IMR-90 (cell line): ENCODE measurements around the gene PRKAR1B. TPM values are rescaled to one million over a fixed set of nuclear protein-coding genes. Genes with fewer than 3 reads are reported as not detected.

Experiments used
- ATAC-seq: fragments of 200-7000 bp; cut with Tn5 transposase; 2 replicates; pipeline ENCODE4 v1.9.1; 2020; ENCODE audit warnings: low read depth, mild to moderate bottlenecking, moderate library complexity
- BruUV-seq: library from RNA; stranded (reverse); fragments of 400-500 nt; replicated peaks from 2 replicates; lab custom pipeline; 2021; lab: Mats Ljungman, UMichigan
- CTCF ChIA-PET: fragments of 300-600 bp; formaldehyde crosslinking; extraction: SDS; loops from one replicate; lab custom pipeline; 2021; ENCODE audit warnings: antibody characterized with exemption; lab: Yijun Ruan, JAX
- POLR2A ChIA-PET: fragments of 300-600 bp; sonication (Branson Sonifier 250); formaldehyde crosslinking; loops from one replicate; lab custom pipeline; 2022; ENCODE audit warnings: antibody characterized with exemption; ENCODE audit not compliant: unreplicated experiment; lab: Charles Lee
- DNase-seq: peaks from one replicate; pipeline ENCODE4 v3.0.0; 2013
- H2AFZ ChIP-seq: replicated peaks from 2 replicates; pipeline ENCODE3; 2013; ENCODE audit warnings: low read length, mild to moderate bottlenecking; ENCODE audit not compliant: poor library complexity
- H2AK5ac ChIP-seq: 2 replicates; pipeline ENCODE4 v1.6.1; 2013; ENCODE audit warnings: low read depth, low read length, inconsistent platforms
- H2AK9ac ChIP-seq: replicated peaks from 2 replicates; pipeline ENCODE3; 2013; ENCODE audit warnings: mild to moderate bottlenecking, low read depth, low read length, moderate library complexity; ENCODE audit not compliant: poor library complexity
- H2BK120ac ChIP-seq: 2 replicates; pipeline ENCODE4 v1.6.1; 2013; ENCODE audit warnings: low read depth, low read length, inconsistent platforms
- H2BK15ac ChIP-seq: 3 replicates; pipeline ENCODE4 v1.6.1; 2013; ENCODE audit warnings: low read depth, low read length, inconsistent platforms
- H2BK20ac ChIP-seq: 2 replicates; pipeline ENCODE4 v1.6.1; 2013; ENCODE audit warnings: low read depth, mild to moderate bottlenecking, inconsistent platforms, low read length, moderate library complexity
- H2BK5ac ChIP-seq: 2 replicates; pipeline ENCODE4 v1.6.1; 2013; ENCODE audit warnings: mild to moderate bottlenecking, low read depth, low read length, inconsistent platforms; ENCODE audit not compliant: poor library complexity, severe bottlenecking
- H3K14ac ChIP-seq: replicated peaks from 2 replicates; pipeline ENCODE4 v1.6.1; 2013; ENCODE audit warnings: low read depth, low read length, inconsistent platforms
- H3K18ac ChIP-seq: 2 replicates; pipeline ENCODE4 v1.6.1; 2013; ENCODE audit warnings: low read depth, low read length, control low read depth
- H3K23ac ChIP-seq: 2 replicates; pipeline ENCODE4 v1.6.1; 2013; ENCODE audit warnings: low read depth, low read length, inconsistent platforms
- H3K27ac ChIP-seq: 2 replicates; pipeline ENCODE4 v1.5.1; 2013; ENCODE audit warnings: mild to moderate bottlenecking, control low read depth, low read length; ENCODE audit not compliant: insufficient read depth
- H3K27me3 ChIP-seq: 2 replicates; pipeline ENCODE4 v1.6.1; 2013; ENCODE audit warnings: low read length; ENCODE audit not compliant: control insufficient read depth, insufficient read depth
- H3K36me3 ChIP-seq: 2 replicates; pipeline ENCODE4 v1.6.1; 2013; ENCODE audit warnings: low read length, mixed read lengths; ENCODE audit not compliant: control insufficient read depth, insufficient read depth
- H3K4ac ChIP-seq: 2 replicates; pipeline ENCODE4 v1.6.1; 2013; ENCODE audit warnings: low read depth, low read length, inconsistent platforms
- H3K4me1 ChIP-seq: 2 replicates; pipeline ENCODE4 v1.6.1; 2013; ENCODE audit warnings: low read length, mixed read lengths; ENCODE audit not compliant: control insufficient read depth, insufficient read depth
- H3K4me2 ChIP-seq: 2 replicates; pipeline ENCODE4 v1.6.1; 2013; ENCODE audit warnings: low read depth, mild to moderate bottlenecking, control low read depth, low read length, moderate library complexity
- H3K4me3 ChIP-seq: 2 replicates; pipeline ENCODE4 v1.5.1; 2013; ENCODE audit warnings: low read depth, mild to moderate bottlenecking, control low read depth, low read length, moderate library complexity; ENCODE audit not compliant: insufficient read depth
- H3K56ac ChIP-seq: 2 replicates; pipeline ENCODE4 v1.6.1; 2013; ENCODE audit warnings: low read length, inconsistent platforms; ENCODE audit not compliant: insufficient read depth; ENCODE audit errors: extremely low read depth
- H3K79me1 ChIP-seq, 2 experiments: 2 replicates each; pipeline ENCODE4 v1.6.1; 2013; ENCODE audit warnings: low read length in 2 of 2, inconsistent platforms in 1 of 2, low read depth in 1 of 2
- H3K9ac ChIP-seq: 2 replicates; pipeline ENCODE4 v1.6.1; 2013; ENCODE audit warnings: low read depth, low read length, control low read depth
- H3K9me1 ChIP-seq: 2 replicates; pipeline ENCODE4 v1.6.1; 2013; ENCODE audit warnings: low read length, inconsistent platforms; ENCODE audit not compliant: insufficient read depth
- H3K9me3 ChIP-seq: 2 replicates; pipeline ENCODE4 v1.6.1; 2013; ENCODE audit warnings: low read length; ENCODE audit not compliant: control insufficient read depth, insufficient read depth
- H4K20me1 ChIP-seq: 2 replicates; pipeline ENCODE4 v1.6.1; 2013; ENCODE audit warnings: low read length, inconsistent platforms; ENCODE audit not compliant: insufficient read depth
- H4K5ac ChIP-seq: 2 replicates; pipeline ENCODE4 v1.6.1; 2013; ENCODE audit warnings: mild to moderate bottlenecking, low read depth, low read length, control low read depth
- H4K8ac ChIP-seq, 2 experiments: 2 replicates each; pipeline ENCODE4 v1.6.1; 2013; ENCODE audit warnings: low read depth in 2 of 2, low read length in 2 of 2, control low read depth in 1 of 2, inconsistent platforms in 1 of 2
- H4K91ac ChIP-seq: 2 replicates; pipeline ENCODE4 v1.6.1; 2013; ENCODE audit warnings: low read depth, low read length, inconsistent platforms; ENCODE audit not compliant: insufficient read depth
- BHLHE40 ChIP-seq: fragments of 150-350 bp; IDR thresholded peaks from 2 replicates; pipeline ENCODE4 v1.6.1; 2016; ENCODE audit warnings: mild to moderate bottlenecking, low read depth, low read length
- CEBPB ChIP-seq: IDR thresholded peaks from 2 replicates; pipeline ENCODE4 v1.6.1; 2012; ENCODE audit warnings: low read depth, low read length, improper control_type of control experiment
- CHD1 ChIP-seq: IDR thresholded peaks from 2 replicates; pipeline ENCODE4 v1.6.1; 2012; ENCODE audit warnings: low read depth, low read length, improper control_type of control experiment
- MAFK ChIP-seq: IDR thresholded peaks from 2 replicates; pipeline ENCODE4 v1.6.1; 2012; ENCODE audit warnings: low read depth, low read length, improper control_type of control experiment
- MAZ ChIP-seq: IDR thresholded peaks from 2 replicates; pipeline ENCODE4 v1.6.1; 2012; ENCODE audit warnings: low read depth, mild to moderate bottlenecking, low read length, improper control_type of control experiment, moderate library complexity, borderline replicate concordance
- MXI1 ChIP-seq: IDR thresholded peaks from 2 replicates; pipeline ENCODE4 v1.6.1; 2012; ENCODE audit warnings: low read depth, mild to moderate bottlenecking, low read length, moderate library complexity, borderline replicate concordance
- NFE2L2 ChIP-seq: fragments of 150-350 bp; IDR thresholded peaks from 2 replicates; pipeline ENCODE4 v1.6.1; 2016; ENCODE audit warnings: low read depth, mild to moderate bottlenecking, low read length
- POLR2A ChIP-seq: IDR thresholded peaks from 2 replicates; pipeline ENCODE4 v1.6.1; 2012; ENCODE audit warnings: mild to moderate bottlenecking, low read depth, low read length
- RAD21 ChIP-seq: IDR thresholded peaks from 2 replicates; pipeline ENCODE4 v1.6.1; 2012; ENCODE audit warnings: low read length, improper control_type of control experiment
- RCOR1 ChIP-seq: IDR thresholded peaks from 2 replicates; pipeline ENCODE4 v1.6.1; 2012; ENCODE audit warnings: mild to moderate bottlenecking, low read length, improper control_type of control experiment; ENCODE audit not compliant: insufficient replicate concordance
- WGBS, 2 experiments: methylation state at CpG; one replicate each; pipeline versions ENCODE4 v1.1.5 to v1.1.7; 2013; ENCODE audit warnings: missing lambda C conversion rate in 2 of 2; ENCODE audit not compliant: insufficient read length in 1 of 2; ENCODE audit errors: extremely low coverage in 2 of 2; 5-methylcytosine and 5-hydroxymethylcytosine counted together
- dilution Hi-C: fragments of 300-500 bp; cut with HindIII; formaldehyde crosslinking; loops from one replicate; pipeline ENCODE4 v1.14.3; 2018; ENCODE audit warnings: low sequenced_read_pairs; ENCODE audit not compliant: unreplicated experiment
- in situ Hi-C: fragments of 300-500 bp; cut with MboI; formaldehyde crosslinking; loops from 3 replicates; pipeline ENCODE4 v1.14.3; 2019; ENCODE audit warnings: low sequenced_read_pairs, inconsistent platforms, mixed read lengths
- intact Hi-C: fragments of 100-400 bp; cut with micrococcal nuclease; formaldehyde crosslinking; loops from 2 replicates; pipeline ENCODE4 v1.10.0; 2022
- polyA plus RNA-seq, 3 experiments: library from polyadenylated mRNA; depleted of rRNA; stranded (reverse); fragments of >200 nt; gene quantifications; 2 replicates each; pipeline ENCODE4 v1.2.3, GENCODE V29; 2012; ENCODE audit warnings: low replicate concordance in 1 of 3
- total RNA-seq: library from RNA; depleted of rRNA; stranded (reverse); fragments of >200 nt; gene quantifications from 2 replicates; pipeline ENCODE4 v1.2.3, GENCODE V29; 2012
- TF ChIP-seq, protein P1 (sequence below): conservative IDR thresholded peaks from 2 replicates; pipeline ENCODE4 v1.5.1; 2012; ENCODE audit warnings: mild to moderate bottlenecking, low read depth, low read length, improper control_type of control experiment
- TF ChIP-seq, protein P2 (sequence below): fragments of 150-350 bp; IDR thresholded peaks from 2 replicates; pipeline ENCODE4 v1.6.1; 2016; ENCODE audit warnings: low read depth, mild to moderate bottlenecking, low read length, moderate library complexity, borderline replicate concordance
- TF ChIP-seq, protein P3 (sequence below): fragments of 150-350 bp; IDR thresholded peaks from 2 replicates; pipeline ENCODE4 v1.6.1; 2017; ENCODE audit warnings: mild to moderate bottlenecking, antibody characterized with exemption, low read length, low read depth

The PRKAR1B gene
- total and polyA plus RNA-seq, 2 of the 4 experiments (the other 2 are of a cell fraction) = 15.2 to 20.2 TPM

DNA sequence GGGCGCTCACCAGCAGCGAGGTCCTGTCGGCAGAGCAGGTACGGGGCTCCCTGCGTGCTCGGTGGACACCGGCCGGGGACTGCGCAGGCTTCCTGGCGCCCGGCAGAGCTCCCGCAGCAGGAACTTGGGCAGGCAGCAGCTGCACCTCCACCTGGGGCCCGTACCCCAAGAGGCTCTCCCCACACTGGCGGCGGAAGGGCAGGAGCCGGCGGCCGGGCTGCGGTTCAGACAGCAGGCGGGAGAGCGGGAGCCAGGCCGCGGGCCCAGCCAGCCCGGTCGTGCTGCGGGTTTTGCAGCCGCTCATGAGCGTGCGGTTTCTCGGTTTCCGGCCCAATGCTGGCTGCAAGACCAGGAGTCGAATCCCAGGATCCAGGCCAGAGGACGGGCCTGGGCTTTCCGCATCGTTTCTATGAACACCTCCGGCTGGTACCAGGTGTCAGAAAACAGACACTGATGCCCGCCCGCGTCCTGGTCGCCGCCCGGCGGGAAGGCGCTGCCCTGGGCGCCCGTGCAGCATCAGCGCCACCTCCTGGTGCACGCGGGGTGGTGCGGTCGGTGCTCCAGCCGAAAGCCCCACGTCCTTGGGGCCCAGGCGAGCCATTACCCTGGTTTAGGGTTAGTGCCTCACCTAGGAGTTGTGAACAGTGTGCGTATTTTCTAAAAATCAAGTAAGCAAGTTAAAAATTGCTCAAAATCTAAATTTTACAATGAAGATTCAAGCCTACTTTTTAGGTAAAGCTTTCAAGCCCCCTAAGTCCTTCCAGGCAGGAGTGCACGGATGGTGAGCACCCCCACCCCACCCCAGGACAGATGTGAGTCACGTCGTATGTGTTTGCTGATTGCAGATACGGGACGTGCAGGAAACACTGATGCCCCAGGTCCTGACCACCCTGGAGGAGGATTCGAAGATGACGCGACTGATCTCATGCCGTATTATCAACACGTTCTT, 47.4 kb upstream of the PRKAR1B start:
- H2BK120ac ChIP-seq = no peak overlapping the region
- no peak overlapping the region for H3K4me3 ChIP-seq
- H2AFZ ChIP-seq = peak overlapping the region; percentile 75
- H3K9ac ChIP-seq = no peak overlapping the region
- no peak overlapping the region for H3K27ac ChIP-seq
- no peak overlapping the region for H2BK5ac ChIP-seq
- no peak overlapping the region for H3K18ac ChIP-seq
- peak; percentile 89 for ATAC-seq
- H3K4me1 ChIP-seq = peaks cover 10% of the 10 kb centered on the region
- in situ Hi-C loops = loop anchor here (5.0 kb wide), 1 partner anchor 457 kb away; no protein-coding TSS in a partner anchor
- H2BK20ac ChIP-seq = no peak overlapping the region
- no peak overlapping the region for H2BK15ac ChIP-seq
- no peaks in the 10 kb centered on the region; the same call in 1 of the 2 replicates for H4K20me1 ChIP-seq
- CTCF ChIA-PET = no interaction called here
- H3K23ac ChIP-seq = no peak overlapping the region
- no peak overlapping the region for H2AK5ac ChIP-seq
- dilution Hi-C loops = no loop called here
- no TSS peak for BruUV-seq
- no peak overlapping the region for H3K4ac ChIP-seq
- intact Hi-C loops = loop anchor here (1.0 kb wide), 2 partner anchors 255 to 452 kb away; partner anchors contain the start of gene PDGFA
- H3K27me3 ChIP-seq = no peaks in the 10 kb centered on the region
- H4K5ac ChIP-seq = no peak overlapping the region
- H3K14ac ChIP-seq = no peak overlapping the region
- no peaks in the 10 kb centered on the region for H3K9me3 ChIP-seq
- H3K9me1 ChIP-seq = peaks cover 3% of the 10 kb centered on the region; the same call in 1 of the 2 replicates
- 70% methylated on average over 56 of the region's 65 CpGs; no CpG with 5 or more reads in 1 of the 2 experiments for WGBS, 2 experiments
- H3K79me1 ChIP-seq = peaks cover 0 to 4% of the 10 kb centered on the region in 2 experiments; a peak in 1 of 4 replicates
- POLR2A ChIA-PET = no interaction called here
- peak; percentile 20 for DNase-seq
- H3K36me3 ChIP-seq = peaks cover 23% of the 10 kb centered on the region
- H4K91ac ChIP-seq = no peak overlapping the region
- peak overlapping the region; percentile 37 for H2AK9ac ChIP-seq
- H4K8ac ChIP-seq = no peak overlapping the region
- H3K4me2 ChIP-seq = no peak overlapping the region
- no peak overlapping the region for H3K56ac ChIP-seq
- peak; percentile 36; the same call in 1 of the 2 replicates for TF ChIP-seq POLR2A
- TF ChIP-seq CEBPB = no peak
- TF ChIP-seq BHLHE40 = no peak
- no peak for TF ChIP-seq CHD1
- peak; percentile 31; the same call in 1 of the 2 replicates for TF ChIP-seq MAZ
- TF ChIP-seq, protein P1, sequence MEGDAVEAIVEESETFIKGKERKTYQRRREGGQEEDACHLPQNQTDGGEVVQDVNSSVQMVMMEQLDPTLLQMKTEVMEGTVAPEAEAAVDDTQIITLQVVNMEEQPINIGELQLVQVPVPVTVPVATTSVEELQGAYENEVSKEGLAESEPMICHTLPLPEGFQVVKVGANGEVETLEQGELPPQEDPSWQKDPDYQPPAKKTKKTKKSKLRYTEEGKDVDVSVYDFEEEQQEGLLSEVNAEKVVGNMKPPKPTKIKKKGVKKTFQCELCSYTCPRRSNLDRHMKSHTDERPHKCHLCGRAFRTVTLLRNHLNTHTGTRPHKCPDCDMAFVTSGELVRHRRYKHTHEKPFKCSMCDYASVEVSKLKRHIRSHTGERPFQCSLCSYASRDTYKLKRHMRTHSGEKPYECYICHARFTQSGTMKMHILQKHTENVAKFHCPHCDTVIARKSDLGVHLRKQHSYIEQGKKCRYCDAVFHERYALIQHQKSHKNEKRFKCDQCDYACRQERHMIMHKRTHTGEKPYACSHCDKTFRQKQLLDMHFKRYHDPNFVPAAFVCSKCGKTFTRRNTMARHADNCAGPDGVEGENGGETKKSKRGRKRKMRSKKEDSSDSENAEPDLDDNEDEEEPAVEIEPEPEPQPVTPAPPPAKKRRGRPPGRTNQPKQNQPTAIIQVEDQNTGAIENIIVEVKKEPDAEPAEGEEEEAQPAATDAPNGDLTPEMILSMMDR = peak; percentile 95
- TF ChIP-seq, protein P2, sequence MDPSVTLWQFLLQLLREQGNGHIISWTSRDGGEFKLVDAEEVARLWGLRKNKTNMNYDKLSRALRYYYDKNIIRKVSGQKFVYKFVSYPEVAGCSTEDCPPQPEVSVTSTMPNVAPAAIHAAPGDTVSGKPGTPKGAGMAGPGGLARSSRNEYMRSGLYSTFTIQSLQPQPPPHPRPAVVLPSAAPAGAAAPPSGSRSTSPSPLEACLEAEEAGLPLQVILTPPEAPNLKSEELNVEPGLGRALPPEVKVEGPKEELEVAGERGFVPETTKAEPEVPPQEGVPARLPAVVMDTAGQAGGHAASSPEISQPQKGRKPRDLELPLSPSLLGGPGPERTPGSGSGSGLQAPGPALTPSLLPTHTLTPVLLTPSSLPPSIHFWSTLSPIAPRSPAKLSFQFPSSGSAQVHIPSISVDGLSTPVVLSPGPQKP = no peak
- TF ChIP-seq MAFK = no peak
- TF ChIP-seq NFE2L2 = no peak
- peak; percentile 95 for TF ChIP-seq RAD21
- TF ChIP-seq RCOR1 = no peak
- TF ChIP-seq MXI1 = no peak
- TF ChIP-seq, protein P3, sequence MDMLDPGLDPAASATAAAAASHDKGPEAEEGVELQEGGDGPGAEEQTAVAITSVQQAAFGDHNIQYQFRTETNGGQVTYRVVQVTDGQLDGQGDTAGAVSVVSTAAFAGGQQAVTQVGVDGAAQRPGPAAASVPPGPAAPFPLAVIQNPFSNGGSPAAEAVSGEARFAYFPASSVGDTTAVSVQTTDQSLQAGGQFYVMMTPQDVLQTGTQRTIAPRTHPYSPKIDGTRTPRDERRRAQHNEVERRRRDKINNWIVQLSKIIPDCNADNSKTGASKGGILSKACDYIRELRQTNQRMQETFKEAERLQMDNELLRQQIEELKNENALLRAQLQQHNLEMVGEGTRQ = no peak
